K562 (cell line): ENCODE measurements around the gene ZNF552. TPM values are rescaled to one million over a fixed set of nuclear protein-coding genes. Genes with fewer than 3 reads are reported as not detected.
A peak's percentile ranks its signal among the peaks of the same experiment; 100 is the strongest.

Experiments
- ARID2 ChIP-seq: fragments of 450-650 bp; IDR thresholded peaks from 2 replicates; pipeline ENCODE4 v1.6.1; 2017; ENCODE audit warnings: antibody characterized with exemption, mild to moderate bottlenecking
- ATF7 ChIP-seq: fragments of 450-650 bp; IDR thresholded peaks from 2 replicates; pipeline ENCODE4 v1.7.1; 2014; ENCODE audit warnings: mild to moderate bottlenecking, moderate library complexity
- CHD2 ChIP-seq: IDR thresholded peaks from 2 replicates; pipeline ENCODE4 v1.6.1; 2011; ENCODE audit warnings: low read depth, low read length
- CTBP1 ChIP-seq: fragments of 450-650 bp; IDR thresholded peaks from 2 replicates; pipeline ENCODE4 v1.6.1; 2016; ENCODE audit warnings: borderline replicate concordance
- DIDO1 ChIP-seq: fragments of 450-650 bp; IDR thresholded peaks from 2 replicates; pipeline ENCODE4 v1.6.1; 2016; ENCODE audit warnings: low read depth, missing biosample characterization, missing genetic modification characterization
- ELF2 ChIP-seq: fragments of 250-450 bp; sonication (Bioruptor Pico); IDR thresholded peaks from 2 replicates; pipeline ENCODE4 v1.5.0; 2021; ENCODE audit warnings: mild to moderate bottlenecking
- GABPB1 ChIP-seq: sonication (generic); formaldehyde crosslinking; IDR thresholded peaks from 2 replicates; pipeline ENCODE4 v1.8.0; 2022; ENCODE audit warnings: mild to moderate bottlenecking, missing genetic modification reagents
- HNRNPLL ChIP-seq: fragments of 200-400 bp; formaldehyde crosslinking; IDR thresholded peaks from 2 replicates; pipeline ENCODE4 v1.6.1; 2017; ENCODE audit warnings: low read length, low read depth, mild to moderate bottlenecking; ENCODE audit not compliant: poor library complexity, severe bottlenecking
- MTA1 ChIP-seq: fragments of 450-650 bp; IDR thresholded peaks from 2 replicates; pipeline ENCODE4 v1.6.1; 2017; ENCODE audit warnings: borderline replicate concordance
- NFIX ChIP-seq: fragments of 250-450 bp; sonication (Bioruptor Pico); IDR thresholded peaks from 2 replicates; pipeline ENCODE4 v1.4.0; 2020; ENCODE audit warnings: low read depth, mild to moderate bottlenecking, moderate library complexity
- POLR2B ChIP-seq: fragments of 450-650 bp; IDR thresholded peaks from 2 replicates; pipeline ENCODE4 v1.6.1; 2018; ENCODE audit warnings: low read depth; ENCODE audit not compliant: partially characterized antibody
- SAP30 ChIP-seq: fragments of 200-600 bp; sonication (generic); IDR thresholded peaks from 2 replicates; pipeline ENCODE4 v1.6.1; 2012; ENCODE audit warnings: borderline replicate concordance, low read depth, mild to moderate bottlenecking, moderate library complexity, low read length, control low read depth, inconsistent platforms; ENCODE audit not compliant: insufficient read depth, poor library complexity, severe bottlenecking
- SIX5 ChIP-seq, 2 experiments: IDR thresholded peaks; 2 replicates each; pipeline ENCODE4 v1.6.1; 2011; ENCODE audit warnings: low read length in 2 of 2, borderline replicate concordance in 1 of 2, low read depth in 1 of 2, mild to moderate bottlenecking in 1 of 2, moderate library complexity in 1 of 2; ENCODE audit not compliant: insufficient read depth in 1 of 2
- SNRNP70 ChIP-seq: fragments of 200-400 bp; formaldehyde crosslinking; optimal IDR thresholded peaks from 2 replicates; pipeline ENCODE3; 2017; ENCODE audit warnings: low read depth, low read length
- TBP ChIP-seq: optimal IDR thresholded peaks from 2 replicates; pipeline ENCODE3; 2011; ENCODE audit warnings: low read depth, low read length, improper control_type of control experiment
- polyA plus RNA-seq, 8 experiments: library from polyadenylated mRNA; depleted of rRNA in 4 of 8; stranded (reverse) in 5 of 8; unstranded in 3 of 8; fragments of >200 nt; fragmentation: Nextera tagmentation in 2 of 8; fragmentation: Illumina TruSeq in 1 of 8; extraction: Ambion mirVana in 2 of 8; extraction: Trizol in 1 of 8; gene quantifications; 2 replicates each; pipeline versions ENCODE4 v1.2.1 to v1.2.3, GENCODE V29; 2011 to 2014; ENCODE audit warnings: inconsistent platforms in 1 of 8, missing spikeins in 1 of 8
- total RNA-seq, 7 experiments: library from RNA; depleted of rRNA in 6 of 7; stranded (reverse); fragments of >200 nt in 6 of 7; fragmentation: Illumina TruSeq in 2 of 7; extraction: Trizol in 2 of 7; gene quantifications; 2 replicates each; pipeline versions ENCODE4 v1.2.1 to v1.2.3, GENCODE V29; 2011 to 2021; ENCODE audit warnings: low replicate concordance in 1 of 7
- TF ChIP-seq, protein P1 (sequence below): sonication (generic); formaldehyde crosslinking; IDR thresholded peaks from 2 replicates; pipeline ENCODE4 v1.8.0; 2022; ENCODE audit warnings: mild to moderate bottlenecking, missing genetic modification reagents
- TF ChIP-seq, protein P2 (sequence below): fragments of 450-650 bp; IDR thresholded peaks from 2 replicates; pipeline ENCODE4 v1.6.1; 2016
- TF ChIP-seq, protein P3 (sequence below): fragments of 450-650 bp; IDR thresholded peaks from 2 replicates; pipeline ENCODE4 v1.7.1; 2018; ENCODE audit warnings: mild to moderate bottlenecking, low read depth; ENCODE audit not compliant: partially characterized antibody

Gene ZNF552
- total and polyA plus RNA-seq, 9 of the 15 experiments (the other 6 are each of a cell fraction or from before 2014, with no cell fraction given) = 4.4 to 12.4 (median 8.5) TPM

DNA sequence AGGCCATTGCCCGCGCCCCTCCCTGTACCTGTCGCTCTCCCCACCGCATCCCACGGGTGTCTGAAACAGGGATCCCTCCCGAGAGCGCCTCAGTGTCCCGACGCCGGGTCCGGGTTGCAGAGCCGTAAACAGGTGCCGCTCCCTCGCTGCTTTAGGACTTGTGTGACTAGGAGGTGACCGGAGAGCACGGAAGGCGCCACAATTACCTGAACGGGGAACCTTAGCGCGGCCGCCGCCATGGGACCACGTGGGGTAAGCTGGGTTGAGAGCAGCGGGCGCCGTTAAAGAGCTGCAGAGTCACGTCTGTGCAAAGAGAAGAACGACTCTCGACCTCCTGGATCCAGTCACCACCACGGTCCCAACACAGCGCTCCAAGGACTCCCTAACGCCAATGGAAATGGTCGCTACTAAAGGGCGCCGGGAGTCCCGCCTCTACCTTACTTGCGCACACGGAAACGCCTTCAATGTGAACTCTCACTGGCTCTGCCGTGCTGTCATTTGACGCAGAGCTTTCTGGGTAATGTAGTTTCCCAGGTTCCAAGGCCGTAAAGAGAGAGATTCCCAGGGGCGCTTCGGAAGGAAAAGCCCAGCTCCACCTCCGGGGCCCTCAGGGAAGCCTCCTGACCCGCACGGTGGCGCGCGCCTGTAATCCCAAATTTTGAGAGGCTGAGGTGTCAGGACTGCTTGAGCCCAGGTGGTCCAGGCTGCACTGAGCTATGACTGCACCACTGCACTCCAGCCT, at the start of gene ZNF552 (continued):
- peak; percentile 83 for TF ChIP-seq HNRNPLL
- TF ChIP-seq NFIX (CRISPR knock-in tag) = no peak
- TF ChIP-seq SNRNP70 = no peak
- peak; percentile 97 for TF ChIP-seq ATF7
- peak; percentile 73; the same call in 1 of the 2 replicates for TF ChIP-seq GABPB1 (CRISPR knock-in tag)
- TF ChIP-seq SIX5 (IDR thresholded peaks at IDR 0.05; ENCODE audit: borderline replicate concordance in 1 of 2, insufficient read depth in 1 of 2, low read depth in 1 of 2, low read length in 2 of 2) = peak; percentile 81 to 89; a peak in 3 of 4 replicates
- peak; percentile 22; the same call in 1 of the 2 replicates for TF ChIP-seq CTBP1
- TF ChIP-seq DIDO1 = peak; percentile 60; the same call in 1 of the 2 replicates
- peak; percentile 64 for TF ChIP-seq CHD2
- TF ChIP-seq ELF2 = peak; percentile 56; the same call in 1 of the 2 replicates
- TF ChIP-seq TBP = peak; percentile 85
- TF ChIP-seq SAP30 = peak; percentile 46
- 0 out of 2 replicates have a peak, but pooled peaks have one; percentile 53 for TF ChIP-seq MTA1
- TF ChIP-seq, protein P1, sequence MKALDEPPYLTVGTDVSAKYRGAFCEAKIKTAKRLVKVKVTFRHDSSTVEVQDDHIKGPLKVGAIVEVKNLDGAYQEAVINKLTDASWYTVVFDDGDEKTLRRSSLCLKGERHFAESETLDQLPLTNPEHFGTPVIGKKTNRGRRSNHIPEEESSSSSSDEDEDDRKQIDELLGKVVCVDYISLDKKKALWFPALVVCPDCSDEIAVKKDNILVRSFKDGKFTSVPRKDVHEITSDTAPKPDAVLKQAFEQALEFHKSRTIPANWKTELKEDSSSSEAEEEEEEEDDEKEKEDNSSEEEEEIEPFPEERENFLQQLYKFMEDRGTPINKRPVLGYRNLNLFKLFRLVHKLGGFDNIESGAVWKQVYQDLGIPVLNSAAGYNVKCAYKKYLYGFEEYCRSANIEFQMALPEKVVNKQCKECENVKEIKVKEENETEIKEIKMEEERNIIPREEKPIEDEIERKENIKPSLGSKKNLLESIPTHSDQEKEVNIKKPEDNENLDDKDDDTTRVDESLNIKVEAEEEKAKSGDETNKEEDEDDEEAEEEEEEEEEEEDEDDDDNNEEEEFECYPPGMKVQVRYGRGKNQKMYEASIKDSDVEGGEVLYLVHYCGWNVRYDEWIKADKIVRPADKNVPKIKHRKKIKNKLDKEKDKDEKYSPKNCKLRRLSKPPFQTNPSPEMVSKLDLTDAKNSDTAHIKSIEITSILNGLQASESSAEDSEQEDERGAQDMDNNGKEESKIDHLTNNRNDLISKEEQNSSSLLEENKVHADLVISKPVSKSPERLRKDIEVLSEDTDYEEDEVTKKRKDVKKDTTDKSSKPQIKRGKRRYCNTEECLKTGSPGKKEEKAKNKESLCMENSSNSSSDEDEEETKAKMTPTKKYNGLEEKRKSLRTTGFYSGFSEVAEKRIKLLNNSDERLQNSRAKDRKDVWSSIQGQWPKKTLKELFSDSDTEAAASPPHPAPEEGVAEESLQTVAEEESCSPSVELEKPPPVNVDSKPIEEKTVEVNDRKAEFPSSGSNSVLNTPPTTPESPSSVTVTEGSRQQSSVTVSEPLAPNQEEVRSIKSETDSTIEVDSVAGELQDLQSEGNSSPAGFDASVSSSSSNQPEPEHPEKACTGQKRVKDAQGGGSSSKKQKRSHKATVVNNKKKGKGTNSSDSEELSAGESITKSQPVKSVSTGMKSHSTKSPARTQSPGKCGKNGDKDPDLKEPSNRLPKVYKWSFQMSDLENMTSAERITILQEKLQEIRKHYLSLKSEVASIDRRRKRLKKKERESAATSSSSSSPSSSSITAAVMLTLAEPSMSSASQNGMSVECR (CRISPR knock-in tag) = peak; percentile 71
- TF ChIP-seq ARID2 = no peak
- TF ChIP-seq, protein P2, sequence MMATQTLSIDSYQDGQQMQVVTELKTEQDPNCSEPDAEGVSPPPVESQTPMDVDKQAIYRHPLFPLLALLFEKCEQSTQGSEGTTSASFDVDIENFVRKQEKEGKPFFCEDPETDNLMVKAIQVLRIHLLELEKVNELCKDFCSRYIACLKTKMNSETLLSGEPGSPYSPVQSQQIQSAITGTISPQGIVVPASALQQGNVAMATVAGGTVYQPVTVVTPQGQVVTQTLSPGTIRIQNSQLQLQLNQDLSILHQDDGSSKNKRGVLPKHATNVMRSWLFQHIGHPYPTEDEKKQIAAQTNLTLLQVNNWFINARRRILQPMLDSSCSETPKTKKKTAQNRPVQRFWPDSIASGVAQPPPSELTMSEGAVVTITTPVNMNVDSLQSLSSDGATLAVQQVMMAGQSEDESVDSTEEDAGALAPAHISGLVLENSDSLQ = peak; percentile 99
- peak; percentile 81 for TF ChIP-seq POLR2B
- TF ChIP-seq, protein P3, sequence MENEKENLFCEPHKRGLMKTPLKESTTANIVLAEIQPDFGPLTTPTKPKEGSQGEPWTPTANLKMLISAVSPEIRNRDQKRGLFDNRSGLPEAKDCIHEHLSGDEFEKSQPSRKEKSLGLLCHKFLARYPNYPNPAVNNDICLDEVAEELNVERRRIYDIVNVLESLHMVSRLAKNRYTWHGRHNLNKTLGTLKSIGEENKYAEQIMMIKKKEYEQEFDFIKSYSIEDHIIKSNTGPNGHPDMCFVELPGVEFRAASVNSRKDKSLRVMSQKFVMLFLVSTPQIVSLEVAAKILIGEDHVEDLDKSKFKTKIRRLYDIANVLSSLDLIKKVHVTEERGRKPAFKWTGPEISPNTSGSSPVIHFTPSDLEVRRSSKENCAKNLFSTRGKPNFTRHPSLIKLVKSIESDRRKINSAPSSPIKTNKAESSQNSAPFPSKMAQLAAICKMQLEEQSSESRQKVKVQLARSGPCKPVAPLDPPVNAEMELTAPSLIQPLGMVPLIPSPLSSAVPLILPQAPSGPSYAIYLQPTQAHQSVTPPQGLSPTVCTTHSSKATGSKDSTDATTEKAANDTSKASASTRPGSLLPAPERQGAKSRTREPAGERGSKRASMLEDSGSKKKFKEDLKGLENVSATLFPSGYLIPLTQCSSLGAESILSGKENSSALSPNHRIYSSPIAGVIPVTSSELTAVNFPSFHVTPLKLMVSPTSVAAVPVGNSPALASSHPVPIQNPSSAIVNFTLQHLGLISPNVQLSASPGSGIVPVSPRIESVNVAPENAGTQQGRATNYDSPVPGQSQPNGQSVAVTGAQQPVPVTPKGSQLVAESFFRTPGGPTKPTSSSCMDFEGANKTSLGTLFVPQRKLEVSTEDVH = peak; percentile 63
